Osteoblast (primary cell): ENCODE results near the gene RPEL1. TPM values are rescaled to one million over a fixed set of nuclear protein-coding genes. Genes with fewer than 3 reads are reported as not detected.
A peak's percentile ranks its signal among the peaks of the same experiment; 100 is the strongest.
"Not testable (repeated sequence)": the region's sequence is repeated elsewhere in the genome, so short reads cannot be mapped to it uniquely, and the experiment has no call there.

Experiments used
- DNase-seq: peaks from one replicate; pipeline ENCODE4 v3.0.0; 2011; ENCODE audit warnings: low spot score, mixed read lengths; ENCODE audit not compliant: insufficient read length; ENCODE audit errors: missing footprints
- H2AFZ ChIP-seq: 2 replicates; pipeline ENCODE4 v1.6.0; 2011; ENCODE audit warnings: mild to moderate bottlenecking, low read length
- H3K27ac ChIP-seq: 2 replicates; pipeline ENCODE4 v1.5.1; 2011; ENCODE audit warnings: mild to moderate bottlenecking, low read depth, low read length, moderate library complexity
- H3K27me3 ChIP-seq: 2 replicates; pipeline ENCODE4 v1.6.0; 2012; ENCODE audit warnings: mild to moderate bottlenecking, control low read depth, inconsistent platforms, low read length, moderate library complexity; ENCODE audit not compliant: insufficient read depth
- H3K36me3 ChIP-seq: 2 replicates; pipeline ENCODE4 v1.5.1; 2011; ENCODE audit warnings: mild to moderate bottlenecking, low read length, control low read depth, moderate library complexity; ENCODE audit not compliant: insufficient read depth
- H3K4me1 ChIP-seq: 2 replicates; pipeline ENCODE4 v1.5.1; 2011; ENCODE audit warnings: mild to moderate bottlenecking, low read length, control low read depth, moderate library complexity; ENCODE audit not compliant: insufficient read depth
- H3K4me2 ChIP-seq: 2 replicates; pipeline ENCODE4 v1.6.0; 2011; ENCODE audit warnings: mild to moderate bottlenecking, low read length; ENCODE audit not compliant: insufficient read depth
- H3K4me3 ChIP-seq: fragments of 200-600 bp; sonication (generic); 3 replicates; pipeline ENCODE4 v1.5.1; 2012; ENCODE audit warnings: mild to moderate bottlenecking, low read length, inconsistent platforms; ENCODE audit not compliant: insufficient read depth
- H3K79me2 ChIP-seq: 2 replicates; pipeline ENCODE4 v1.6.0; 2012; ENCODE audit warnings: mild to moderate bottlenecking, low read length, control low read depth, inconsistent platforms; ENCODE audit not compliant: insufficient read depth
- H3K9me3 ChIP-seq: 2 replicates; pipeline ENCODE4 v1.5.1; 2011; ENCODE audit warnings: low read depth, low read length, control low read depth
- H4K20me1 ChIP-seq: 2 replicates; pipeline ENCODE4 v1.6.0; 2012; ENCODE audit warnings: mild to moderate bottlenecking, low read length, control low read depth; ENCODE audit not compliant: insufficient read depth
- CTCF ChIP-seq: IDR thresholded peaks from 2 replicates; pipeline ENCODE4 v1.5.1; 2011; ENCODE audit warnings: mild to moderate bottlenecking, low read depth, low read length, moderate library complexity; ENCODE audit errors: extremely low read depth
- total RNA-seq: library from RNA; depleted of rRNA; stranded (reverse); fragments of >200 nt; gene quantifications from 2 replicates; pipeline ENCODE4 v1.2.3, GENCODE V29; 2012

The RPEL1 gene
- total RNA-seq, 1 donor: 0.36 TPM

DNA sequence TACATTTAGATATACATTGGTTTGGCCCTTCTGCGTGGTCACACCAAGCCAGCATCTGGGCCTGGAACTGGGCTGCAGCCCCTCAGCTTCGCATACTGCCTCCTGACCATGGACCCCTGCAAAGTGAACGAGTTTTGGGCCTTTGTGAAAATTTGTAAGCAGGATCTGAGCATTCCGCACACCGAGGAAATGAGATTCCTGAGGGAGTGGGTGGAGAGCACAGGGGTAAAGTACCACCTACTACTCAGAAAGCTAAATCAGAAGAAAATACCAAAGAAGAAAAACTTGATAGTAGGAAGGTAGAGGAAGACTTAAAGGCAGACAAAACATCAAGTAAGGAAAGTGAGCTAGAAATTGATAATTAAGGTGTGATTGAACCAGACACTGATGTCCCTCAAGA is 30.1 kb upstream of the RPEL1 start:
- Histone ChIP-seq H4K20me1 (no peaks in the 10 kb centered on the region), H3K9me3 (no peaks in the 10 kb centered on the region), H3K4me2 (no peak overlapping the region), H3K36me3 (no peaks in the 10 kb centered on the region), H3K4me3 (no peak overlapping the region), H3K4me1 (peaks cover 8% of the 10 kb centered on the region), H3K27ac (no peak overlapping the region), H3K27me3 (no peaks in the 10 kb centered on the region), H2AFZ (no peak overlapping the region), H3K79me2 (no peaks in the 10 kb centered on the region)
- TF ChIP-seq CTCF: no peak
- DNase-seq: no peak

GRCh38 chr10:103216362-103216761 is 29.3 kb upstream of the RPEL1 start:
- H3K4me1 ChIP-seq, H3K27me3 ChIP-seq, H3K79me2 ChIP-seq, H4K20me1 ChIP-seq, H3K4me3 ChIP-seq, H3K36me3 ChIP-seq, H3K27ac ChIP-seq, DNase-seq, H2AFZ ChIP-seq, H3K4me2 ChIP-seq, H3K9me3 ChIP-seq: not testable (repeated sequence)

DNA sequence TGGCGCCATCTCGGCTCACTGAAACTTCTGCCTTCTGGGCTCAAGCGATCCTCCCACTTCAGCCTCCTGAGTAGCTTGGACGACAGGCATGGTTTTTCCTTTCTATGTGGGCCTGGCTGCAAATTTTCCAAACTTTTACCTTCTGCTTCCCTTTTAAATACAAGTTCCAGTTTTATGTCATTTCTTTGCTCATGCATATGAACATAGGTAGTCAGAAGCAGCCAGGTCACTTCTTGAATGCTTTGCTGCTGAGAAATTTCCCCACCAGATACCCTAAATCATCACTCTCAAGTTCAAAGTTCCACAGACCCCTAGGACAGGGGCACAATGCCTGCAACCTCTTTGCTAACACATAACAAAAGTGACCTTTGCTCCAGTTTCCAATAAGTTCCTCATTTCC is 21.6 kb upstream of the RPEL1 start:
- peaks cover 6% of the 10 kb centered on the region for H3K9me3 ChIP-seq
- no peaks in the 10 kb centered on the region for H3K79me2 ChIP-seq
- no peak for TF ChIP-seq CTCF
- H4K20me1 ChIP-seq: no peaks in the 10 kb centered on the region
- H3K36me3 ChIP-seq: no peaks in the 10 kb centered on the region
- peaks cover 16% of the 10 kb centered on the region for H3K4me1 ChIP-seq
- H3K27ac ChIP-seq: no peak overlapping the region
- no peak overlapping the region for H2AFZ ChIP-seq
- no peak overlapping the region for H3K4me2 ChIP-seq
- H3K27me3 ChIP-seq: no peaks in the 10 kb centered on the region
- DNase-seq: no peak
- H3K4me3 ChIP-seq: no peak overlapping the region

DNA sequence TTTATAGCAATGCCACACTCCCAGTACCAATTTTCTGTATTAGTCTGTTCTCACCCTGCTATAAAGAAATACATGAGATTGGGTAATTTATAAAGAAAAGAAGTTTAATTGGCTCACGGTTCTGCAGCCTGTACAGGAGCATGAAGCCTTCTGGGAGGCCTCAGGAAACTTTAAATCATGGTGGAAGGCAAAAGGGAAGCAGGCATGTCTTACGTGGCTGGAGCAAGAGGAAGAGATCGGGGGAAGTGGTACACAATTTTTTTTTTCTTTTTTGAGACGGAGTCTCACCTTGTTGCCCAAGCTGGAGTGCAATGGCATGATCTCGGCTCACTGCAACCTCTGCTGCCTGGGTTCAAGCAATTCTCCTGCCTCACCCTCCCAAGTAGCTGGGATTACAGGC is 21.0 kb upstream of the RPEL1 start:
- not testable (repeated sequence) for H2AFZ ChIP-seq, H3K27ac ChIP-seq, H3K4me3 ChIP-seq, DNase-seq, H3K36me3 ChIP-seq, H3K27me3 ChIP-seq, H3K9me3 ChIP-seq, H3K4me2 ChIP-seq, H3K79me2 ChIP-seq, H4K20me1 ChIP-seq
- H3K4me1 ChIP-seq: peaks cover 18% of the 10 kb centered on the region

DNA sequence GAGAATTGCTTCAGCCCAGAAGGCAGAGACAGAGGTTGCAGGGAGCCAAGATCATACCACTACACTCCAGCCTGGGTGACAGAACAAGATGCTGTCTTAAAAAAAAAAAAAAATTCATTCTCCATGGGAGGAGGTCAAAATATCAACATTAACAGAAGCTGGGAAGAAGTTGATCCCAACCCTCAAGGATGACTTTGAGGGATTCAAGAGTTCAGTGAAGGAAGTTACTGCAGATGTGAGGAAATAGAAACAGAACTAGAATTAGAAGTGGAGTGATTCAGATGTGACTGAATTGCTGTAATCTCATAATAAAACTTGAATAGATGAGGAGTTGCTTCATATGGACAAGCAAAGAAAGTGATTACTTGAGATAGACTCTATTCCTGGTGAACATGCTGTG is 19.7 kb upstream of the RPEL1 start:
- H3K4me3 ChIP-seq: no peak overlapping the region
- no peak for TF ChIP-seq CTCF
- no peak overlapping the region for H3K4me2 ChIP-seq
- no peaks in the 10 kb centered on the region for H4K20me1 ChIP-seq
- H3K9me3 ChIP-seq: peaks cover 6% of the 10 kb centered on the region
- DNase-seq: no peak
- no peaks in the 10 kb centered on the region for H3K27me3 ChIP-seq
- H3K27ac ChIP-seq: peak overlapping the region; percentile 45
- H2AFZ ChIP-seq: no peak overlapping the region
- no peaks in the 10 kb centered on the region for H3K79me2 ChIP-seq
- peaks cover 28% of the 10 kb centered on the region for H3K4me1 ChIP-seq
- H3K36me3 ChIP-seq: no peaks in the 10 kb centered on the region
